Calu3 (cell line): Measurements from ENCODE around the gene TMEM174. TPM values are rescaled to one million over a fixed set of nuclear protein-coding genes. Genes with fewer than 3 reads are reported as not detected.

Experiments used
- BruUV-seq: library from RNA; stranded (reverse); fragments of 400-500 nt; replicated peaks from 2 replicates; lab custom pipeline; 2021; lab: Mats Ljungman, UMichigan
- CTCF ChIA-PET: fragments of 300-600 bp; sonication (Branson Sonifier 250); formaldehyde crosslinking; loops from one replicate; lab custom pipeline; 2022; ENCODE audit warnings: antibody characterized with exemption; lab: Charles Lee
- DNase-seq: peaks from one replicate; pipeline ENCODE4 v3.0.0; 2022
- H3K27ac Mint-ChIP-seq: one replicate; pipeline ENCODE4 v1.8.0; 2022; ENCODE audit warnings: mixed read lengths; ENCODE audit not compliant: unreplicated experiment
- H3K27me3 Mint-ChIP-seq: one replicate; pipeline ENCODE4 v1.8.0; 2022; ENCODE audit warnings: mixed read lengths; ENCODE audit not compliant: unreplicated experiment
- H3K36me3 Mint-ChIP-seq: one replicate; pipeline ENCODE4 v1.8.0; 2022; ENCODE audit warnings: mild to moderate bottlenecking, moderate library complexity, mixed read lengths; ENCODE audit not compliant: insufficient read depth, unreplicated experiment
- H3K4me1 Mint-ChIP-seq: one replicate; pipeline ENCODE4 v1.8.0; 2022; ENCODE audit warnings: mild to moderate bottlenecking, low read depth, mixed read lengths; ENCODE audit not compliant: unreplicated experiment
- H3K4me3 Mint-ChIP-seq: one replicate; pipeline ENCODE4 v1.8.0; 2022; ENCODE audit warnings: mild to moderate bottlenecking, low read depth, moderate library complexity, mixed read lengths; ENCODE audit not compliant: unreplicated experiment
- H3K9me3 Mint-ChIP-seq: one replicate; pipeline ENCODE4 v1.8.0; 2022; ENCODE audit warnings: low read depth, mixed read lengths; ENCODE audit not compliant: unreplicated experiment
- CTCF ChIP-seq: fragments of 200-600 bp; IDR thresholded peaks from one replicate; pipeline ENCODE4 v1.8.0; 2022; ENCODE audit warnings: antibody characterized with exemption; ENCODE audit not compliant: unreplicated experiment
- intact Hi-C: fragments of 100-400 bp; cut with micrococcal nuclease; formaldehyde crosslinking; loops from one replicate; pipeline ENCODE4 v1.10.0; 2022; ENCODE audit not compliant: unreplicated experiment
- total RNA-seq: library from RNA; stranded (reverse); gene quantifications from 2 replicates; pipeline ENCODE4 v1.2.3, GENCODE V29; 2022

TMEM174 gene
- total RNA-seq, 1 experiment from 2014 or later: not detected

- BruUV-seq: no TSS peak
- H3K4me3 Mint-ChIP-seq: no peak overlapping the region
- H3K36me3 Mint-ChIP-seq: no peaks in the 10 kb centered on the region
- intact Hi-C loops: no loop called here
- no peak for DNase-seq
- H3K27me3 Mint-ChIP-seq: peaks cover 35% of the 10 kb centered on the region
- H3K27ac Mint-ChIP-seq: no peak overlapping the region
- peaks cover 6% of the 10 kb centered on the region for H3K9me3 Mint-ChIP-seq
- no peak for TF ChIP-seq CTCF
- CTCF ChIA-PET: no interaction called here
- no peaks in the 10 kb centered on the region for H3K4me1 Mint-ChIP-seq
Observed at GRCh38 chr5:73174100-73174815, 1.3 kb downstream of the TMEM174 start.

- CTCF ChIA-PET: interaction anchor here (1.1 kb wide), 1 partner anchor 74 kb away, joined by 3 read pairs; no protein-coding TSS in a partner anchor
- Mint-ChIP-seq H3K36me3 (no peaks in the 10 kb centered on the region), H3K4me1 (no peaks in the 10 kb centered on the region), H3K27me3 (peaks cover 26% of the 10 kb centered on the region), H3K27ac (no peak overlapping the region), H3K4me3 (no peak overlapping the region), H3K9me3 (no peaks in the 10 kb centered on the region)
- no peak for DNase-seq
- TF ChIP-seq CTCF: no peak
- BruUV-seq: no TSS peak
- intact Hi-C loops: no loop called here
Observed at GRCh38 chr5:73176250-73176649, 3.3 kb downstream of the TMEM174 start.

GRCh38 chr5:73178265-73178664, 5.3 kb downstream of the TMEM174 start:
- no TSS peak for BruUV-seq
- CTCF ChIA-PET: interaction anchor here (0.8 to 1.1 kb wide), 2 partner anchors 23 to 770 kb away, joined by 3 to 5 read pairs; no protein-coding TSS in a partner anchor
- Mint-ChIP-seq H3K36me3 (no peaks in the 10 kb centered on the region), H3K27me3 (peaks cover 25% of the 10 kb centered on the region), H3K27ac (no peak overlapping the region), H3K4me3 (no peak overlapping the region), H3K9me3 (no peaks in the 10 kb centered on the region), H3K4me1 (peaks cover 5% of the 10 kb centered on the region)
- no peak for DNase-seq
- TF ChIP-seq CTCF: no peak
- intact Hi-C loops: no loop called here

- DNase-seq: no peak
- Mint-ChIP-seq H3K36me3 (no peaks in the 10 kb centered on the region), H3K27me3 (peaks cover 15% of the 10 kb centered on the region), H3K9me3 (peaks cover 4% of the 10 kb centered on the region), H3K27ac (no peak overlapping the region), H3K4me1 (peaks cover 14% of the 10 kb centered on the region), H3K4me3 (no peak overlapping the region)
- CTCF ChIA-PET: no interaction called here
- intact Hi-C loops: no loop called here
- BruUV-seq: no TSS peak
- TF ChIP-seq CTCF: no peak
Observed at GRCh38 chr5:73179730-73180129, 6.7 kb downstream of the TMEM174 start.
